ENCODE data around the gene PLXNA2.
A peak's percentile ranks its signal among the peaks of the same experiment; 100 is the strongest.

Gene PLXNA2

DNA sequence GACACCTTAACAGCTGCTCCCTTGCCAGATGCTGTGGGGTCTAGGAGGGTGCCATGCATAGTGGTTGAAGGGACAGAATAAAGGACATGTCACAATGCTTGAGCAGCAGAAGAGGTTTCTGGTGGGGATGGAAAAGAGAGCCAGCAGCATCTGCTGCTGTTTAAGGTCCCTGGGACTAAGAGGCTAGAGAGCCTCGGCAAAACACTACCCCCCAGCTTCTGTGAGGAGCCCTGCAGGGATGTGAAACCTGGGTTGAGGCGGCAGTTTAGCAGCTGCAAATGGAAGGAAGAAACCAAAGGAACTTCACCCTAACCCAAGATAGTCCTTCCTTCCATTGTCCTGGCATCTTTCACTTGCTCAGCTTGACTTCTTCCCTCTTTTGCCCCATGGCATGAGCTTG, 39.4 kb downstream of the PLXNA2 start:
- FAIRE-seq = peak; percentile 41
- TF ChIP-seq POLR2AphosphoS5 (IDR thresholded peaks at IDR 0.05; ENCODE audit: low read depth, low read length) (no peak), SPI1 (IDR thresholded peaks at IDR 0.05; ENCODE audit: low read depth, low read length) (peak; percentile 48; the same call in 1 of the 2 replicates)

DNA sequence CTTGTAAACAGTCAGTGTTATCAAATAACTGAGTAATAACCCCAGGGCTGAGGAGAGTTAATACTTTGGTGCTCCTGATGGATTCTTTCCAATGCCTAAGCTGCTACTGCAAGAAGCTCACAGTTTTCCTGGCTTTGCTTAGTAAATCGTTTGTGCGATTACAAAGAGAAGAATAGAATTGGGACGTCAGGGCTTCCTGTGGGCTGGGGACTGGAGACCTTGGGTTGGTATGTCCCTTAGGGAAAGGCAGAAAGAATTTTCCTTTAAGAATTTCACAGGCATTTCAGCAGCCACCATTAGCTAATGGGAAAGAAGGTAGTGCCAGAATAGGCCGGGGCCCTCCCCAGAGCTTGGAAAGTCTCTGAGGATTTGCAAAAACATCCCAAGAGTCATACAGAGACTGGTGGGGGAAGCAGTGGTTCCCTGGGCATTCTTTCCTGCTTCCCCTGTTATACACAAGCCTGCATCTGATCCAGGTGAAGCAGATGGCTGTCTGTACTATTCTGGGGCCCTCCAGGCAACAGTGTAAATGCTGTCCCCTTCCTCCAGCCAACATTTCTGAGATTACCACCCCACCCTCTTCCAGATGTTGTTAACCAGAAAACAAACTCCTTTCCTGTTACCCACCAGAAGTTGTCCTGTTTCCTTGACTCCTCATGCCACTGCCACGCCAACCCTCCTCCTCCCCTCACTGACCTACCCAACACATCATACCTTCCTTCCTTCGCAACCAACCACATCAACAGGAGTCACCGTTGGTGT, 40.2 kb downstream of the PLXNA2 start:
- FAIRE-seq (no peak), DNase-seq (ENCODE audit: insufficient read length, low spot score) (no peak)
- TF ChIP-seq POLR2AphosphoS5 (IDR thresholded peaks at IDR 0.05; ENCODE audit: low read depth, low read length) (no peak), SPI1 (IDR thresholded peaks at IDR 0.05; ENCODE audit: low read depth, low read length) (no peak), POLR2A (IDR thresholded peaks at IDR 0.05; ENCODE audit: low read depth, low read length) (no peak), PAX5 (IDR thresholded peaks at IDR 0.05; ENCODE audit: insufficient read depth, low read length, severe bottlenecking) (no peak), TAF1 (IDR thresholded peaks at IDR 0.05; ENCODE audit: low read depth, low read length) (no peak), POU2F2 (IDR thresholded peaks at IDR 0.05; ENCODE audit: low read depth, low read length) (no peak)

More for the DNA sequence above, 39.4 kb downstream of the PLXNA2 start:
- no peak for DNase-seq (ENCODE audit: insufficient read length, low spot score)

DNA sequence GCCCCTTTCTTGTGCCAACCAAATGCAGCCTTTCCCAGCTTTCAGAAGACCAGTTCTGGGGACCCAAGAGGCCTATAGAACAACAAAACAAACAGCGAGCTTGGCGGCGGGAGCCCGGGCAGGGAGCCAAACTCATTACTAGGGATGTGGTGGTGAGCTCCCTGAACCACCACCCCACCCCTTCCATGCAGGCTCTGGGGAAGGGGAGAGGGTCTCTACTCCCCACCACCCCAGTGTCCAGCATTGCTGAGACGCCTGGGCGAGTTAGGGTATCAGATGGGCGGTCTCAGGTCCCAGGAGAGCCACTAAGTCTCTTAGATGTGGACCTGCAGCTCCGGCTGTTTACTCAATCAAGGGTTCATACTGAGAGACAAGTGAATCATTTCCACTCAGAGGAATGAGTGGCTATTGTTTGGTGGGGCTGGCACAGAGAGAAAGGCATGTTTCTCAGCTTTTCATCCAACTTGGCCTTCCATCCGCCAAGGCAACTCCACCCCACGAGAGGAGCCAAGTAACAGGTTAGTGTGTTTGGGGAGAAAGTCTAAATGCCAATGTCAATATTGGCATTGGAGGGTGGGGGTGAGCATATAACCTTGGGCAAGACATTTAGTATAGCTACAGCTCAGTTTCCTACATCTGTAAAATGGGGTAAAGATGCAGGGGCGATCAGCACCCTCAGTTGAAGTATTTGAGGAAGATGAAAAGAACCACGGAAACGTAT, 40.9 kb downstream of the PLXNA2 start:
- TF ChIP-seq PAX5 (IDR thresholded peaks at IDR 0.05; ENCODE audit: insufficient read depth, low read length, severe bottlenecking) = no peak
- no peak for TF ChIP-seq POLR2A (IDR thresholded peaks at IDR 0.05; ENCODE audit: low read depth, low read length)
- TF ChIP-seq POLR2AphosphoS5 (IDR thresholded peaks at IDR 0.05; ENCODE audit: low read depth, low read length) = no peak
- no peak for TF ChIP-seq POU2F2 (IDR thresholded peaks at IDR 0.05; ENCODE audit: low read depth, low read length)
- TF ChIP-seq SPI1 (IDR thresholded peaks at IDR 0.05; ENCODE audit: low read depth, low read length) = no peak
- TF ChIP-seq TAF1 (IDR thresholded peaks at IDR 0.05; ENCODE audit: low read depth, low read length) = no peak
- DNase-seq (ENCODE audit: insufficient read length, low spot score) = no peak
- no peak for FAIRE-seq

DNA sequence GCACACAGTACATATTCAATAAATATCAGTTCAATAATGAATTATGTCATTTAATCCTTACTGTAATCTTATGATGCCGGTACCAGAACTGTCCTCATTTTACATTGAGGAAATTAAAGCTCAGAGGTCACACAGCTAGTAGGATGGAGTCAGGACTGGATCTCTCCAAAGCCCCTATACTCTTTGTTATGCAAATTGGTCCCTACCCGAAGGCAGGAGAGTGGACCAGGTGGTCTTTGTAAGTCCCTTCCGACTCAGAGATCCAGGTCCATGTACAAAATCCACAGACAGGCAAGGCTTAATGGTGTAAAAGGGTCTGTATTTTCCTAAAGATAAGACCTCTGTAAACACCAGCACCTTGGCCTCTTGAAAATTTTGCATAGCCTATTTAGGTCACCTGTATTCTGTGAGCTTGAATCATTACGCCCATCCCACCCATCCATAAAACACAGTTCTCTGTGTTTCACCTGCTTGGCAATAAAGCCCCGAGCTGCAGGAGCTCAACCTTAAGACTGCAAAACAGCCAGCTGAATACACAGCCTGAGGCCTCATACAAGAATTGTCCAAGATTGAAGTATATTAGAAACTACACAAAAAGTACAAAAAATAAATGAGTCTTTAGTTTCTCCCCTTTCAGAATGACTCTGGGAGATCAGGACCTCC, 41.7 kb downstream of the PLXNA2 start:
- no peak for DNase-seq (ENCODE audit: insufficient read length, low spot score)
- no peak for FAIRE-seq
- TF ChIP-seq TAF1 (IDR thresholded peaks at IDR 0.05; ENCODE audit: low read depth, low read length) (no peak), POLR2AphosphoS5 (IDR thresholded peaks at IDR 0.05; ENCODE audit: low read depth, low read length) (no peak), SPI1 (IDR thresholded peaks at IDR 0.05; ENCODE audit: low read depth, low read length) (no peak), POLR2A (IDR thresholded peaks at IDR 0.05; ENCODE audit: low read depth, low read length) (no peak), POU2F2 (IDR thresholded peaks at IDR 0.05; ENCODE audit: low read depth, low read length) (no peak), PAX5 (IDR thresholded peaks at IDR 0.05; ENCODE audit: insufficient read depth, low read length, severe bottlenecking) (no peak)

DNA sequence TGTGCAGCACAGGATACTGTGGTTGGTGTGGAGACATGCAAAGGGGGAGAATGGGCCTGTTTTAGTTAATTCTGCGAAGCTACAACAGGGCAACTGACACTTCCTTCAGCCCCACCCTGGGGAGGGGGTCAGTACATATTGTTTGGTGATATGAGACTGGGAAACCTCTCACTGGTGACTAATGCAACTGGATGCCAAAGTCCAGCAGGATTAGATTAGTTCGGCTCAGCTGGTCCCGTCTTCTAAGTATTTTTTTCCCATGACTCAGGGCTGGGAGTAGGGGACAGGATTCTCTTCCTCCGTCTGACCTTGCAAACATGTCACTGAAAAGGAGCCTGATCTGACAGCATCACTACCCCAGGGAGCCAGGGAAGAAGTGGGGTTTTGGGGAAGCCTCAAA, 43.0 kb downstream of the PLXNA2 start:
- no peak for FAIRE-seq
- TF ChIP-seq POU2F2 (IDR thresholded peaks at IDR 0.05; ENCODE audit: low read depth, low read length) = no peak
- TF ChIP-seq POLR2AphosphoS5 (IDR thresholded peaks at IDR 0.05; ENCODE audit: low read depth, low read length) = no peak
- TF ChIP-seq POLR2A (IDR thresholded peaks at IDR 0.05; ENCODE audit: low read depth, low read length) = no peak
- TF ChIP-seq PAX5 (IDR thresholded peaks at IDR 0.05; ENCODE audit: insufficient read depth, low read length, severe bottlenecking) = no peak
- TF ChIP-seq TAF1 (IDR thresholded peaks at IDR 0.05; ENCODE audit: low read depth, low read length) = no peak
- TF ChIP-seq SPI1 (IDR thresholded peaks at IDR 0.05; ENCODE audit: low read depth, low read length) = no peak
- DNase-seq (ENCODE audit: insufficient read length, low spot score) = no peak

DNA sequence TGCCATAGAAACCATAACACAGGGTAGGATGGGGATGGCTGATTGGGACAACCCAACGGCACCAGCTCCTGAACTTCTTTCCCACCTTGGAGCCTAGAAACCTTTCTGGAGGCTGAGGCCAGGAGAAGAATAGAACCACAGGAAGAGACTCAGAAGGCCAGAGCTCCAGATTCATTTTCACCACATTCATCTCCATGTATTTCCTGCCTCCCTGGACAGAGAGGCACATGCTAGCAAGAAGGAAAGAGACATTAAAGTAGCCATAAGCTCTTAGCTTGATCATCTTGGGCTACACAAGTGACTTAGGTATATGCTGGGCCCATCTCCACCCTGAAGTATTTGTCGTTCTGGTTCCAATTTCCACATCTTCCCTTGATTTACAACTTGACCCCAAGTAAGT, 44.1 kb downstream of the PLXNA2 start:
- FAIRE-seq (no peak), DNase-seq (ENCODE audit: insufficient read length, low spot score) (no peak)
- TF ChIP-seq POU2F2 (IDR thresholded peaks at IDR 0.05; ENCODE audit: low read depth, low read length) (no peak), SPI1 (IDR thresholded peaks at IDR 0.05; ENCODE audit: low read depth, low read length) (no peak), TAF1 (IDR thresholded peaks at IDR 0.05; ENCODE audit: low read depth, low read length) (no peak), POLR2A (IDR thresholded peaks at IDR 0.05; ENCODE audit: low read depth, low read length) (no peak), PAX5 (IDR thresholded peaks at IDR 0.05; ENCODE audit: insufficient read depth, low read length, severe bottlenecking) (no peak), POLR2AphosphoS5 (IDR thresholded peaks at IDR 0.05; ENCODE audit: low read depth, low read length) (no peak)

DNA sequence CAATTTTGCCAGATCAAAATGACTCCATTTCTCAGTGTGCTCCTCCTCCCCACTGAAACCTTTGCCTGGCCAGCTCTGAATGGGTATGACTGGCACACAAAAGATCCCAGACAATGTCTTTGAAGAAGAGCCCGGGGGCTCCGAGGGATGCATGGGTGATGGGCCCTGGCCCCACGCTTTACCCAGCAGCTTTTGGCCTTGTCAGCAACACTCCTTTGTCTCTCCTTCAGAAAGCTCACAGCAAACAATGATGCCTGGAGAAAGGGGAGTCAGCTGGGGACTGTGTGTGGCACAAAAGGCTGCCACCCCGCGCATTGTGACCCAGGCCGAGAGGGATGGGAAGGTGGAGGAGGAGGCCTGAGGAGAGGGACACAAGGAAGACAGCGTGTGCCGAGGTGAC, 45.9 kb downstream of the PLXNA2 start:
- TF ChIP-seq POU2F2 (IDR thresholded peaks at IDR 0.05; ENCODE audit: low read depth, low read length) = no peak
- no peak for TF ChIP-seq POLR2AphosphoS5 (IDR thresholded peaks at IDR 0.05; ENCODE audit: low read depth, low read length)
- TF ChIP-seq SPI1 (IDR thresholded peaks at IDR 0.05; ENCODE audit: low read depth, low read length) = no peak
- no peak for TF ChIP-seq PAX5 (IDR thresholded peaks at IDR 0.05; ENCODE audit: insufficient read depth, low read length, severe bottlenecking)
- no peak for TF ChIP-seq TAF1 (IDR thresholded peaks at IDR 0.05; ENCODE audit: low read depth, low read length)
- TF ChIP-seq POLR2A (IDR thresholded peaks at IDR 0.05; ENCODE audit: low read depth, low read length) = no peak
- FAIRE-seq (no peak), DNase-seq (ENCODE audit: insufficient read length, low spot score) (no peak)

DNA sequence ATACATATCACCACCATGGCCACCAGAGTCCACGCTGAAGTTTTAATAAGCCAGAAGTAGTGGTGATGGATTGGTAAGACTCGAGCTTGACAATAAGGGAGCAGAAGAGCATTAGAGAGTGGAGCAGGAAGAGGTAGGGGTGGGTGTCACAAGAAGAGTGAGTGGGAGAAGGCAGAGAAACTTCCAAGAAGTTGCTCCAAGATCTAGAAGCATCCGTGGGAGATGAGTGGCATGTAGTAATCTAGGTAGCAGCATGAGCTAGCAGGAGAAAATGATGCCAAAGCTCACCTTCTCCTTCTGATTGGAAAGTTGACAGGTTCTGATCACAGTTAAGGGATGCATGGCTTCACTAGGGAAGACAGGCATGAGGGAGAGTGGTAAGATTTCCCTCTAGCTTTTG, 49.2 kb downstream of the PLXNA2 start:
- no peak for TF ChIP-seq SPI1 (IDR thresholded peaks at IDR 0.05; ENCODE audit: low read depth, low read length)
- DNase-seq (ENCODE audit: insufficient read length, low spot score) (no peak), FAIRE-seq (no peak)

DNA sequence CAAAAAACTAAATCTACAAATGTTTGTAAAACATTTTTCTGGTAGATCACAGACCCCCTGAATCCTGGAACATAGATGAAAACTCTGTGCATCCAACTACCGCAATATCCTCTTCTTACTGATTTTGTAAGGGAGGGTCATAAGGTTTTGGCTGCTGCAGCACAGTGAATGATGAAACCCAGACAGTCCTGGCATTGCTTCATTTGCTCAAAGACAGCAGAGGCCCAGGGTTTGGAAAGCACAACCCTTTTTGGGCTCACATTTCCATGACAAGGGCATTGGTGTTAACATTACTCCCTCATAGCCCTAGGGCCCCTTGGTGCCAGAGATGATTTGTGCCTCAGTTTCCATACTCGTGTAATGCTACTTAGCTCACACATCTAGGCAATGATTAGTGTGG, 51.2 kb downstream of the PLXNA2 start:
- TF ChIP-seq SPI1 (IDR thresholded peaks at IDR 0.05; ENCODE audit: low read depth, low read length) = no peak
- TF ChIP-seq POLR2A (IDR thresholded peaks at IDR 0.05; ENCODE audit: low read depth, low read length) = no peak
- TF ChIP-seq TAF1 (IDR thresholded peaks at IDR 0.05; ENCODE audit: low read depth, low read length) = no peak
- TF ChIP-seq POLR2AphosphoS5 (IDR thresholded peaks at IDR 0.05; ENCODE audit: low read depth, low read length) = no peak
- TF ChIP-seq POU2F2 (IDR thresholded peaks at IDR 0.05; ENCODE audit: low read depth, low read length) = no peak
- TF ChIP-seq PAX5 (IDR thresholded peaks at IDR 0.05; ENCODE audit: insufficient read depth, low read length, severe bottlenecking) = no peak
- DNase-seq (ENCODE audit: insufficient read length, low spot score) (no peak), FAIRE-seq (no peak)

All from GM12891 (cell line).